HG03280 (cell line): ENCODE data around the gene ETS1.
A peak's percentile ranks its signal among the peaks of the same experiment; 100 is the strongest.

ENCODE experiments used
- ATAC-seq: cut with Tn5 transposase; IDR thresholded peaks from one replicate; pipeline ENCODE4 v1.9.1; 2021; ENCODE audit warnings: mild to moderate bottlenecking, moderate library complexity; ENCODE audit not compliant: unreplicated experiment

ETS1 gene

GRCh38 chr11:128596250-128596649 is 8.9 kb upstream of the ETS1 start:
- peak; percentile 51 for ATAC-seq

DNA sequence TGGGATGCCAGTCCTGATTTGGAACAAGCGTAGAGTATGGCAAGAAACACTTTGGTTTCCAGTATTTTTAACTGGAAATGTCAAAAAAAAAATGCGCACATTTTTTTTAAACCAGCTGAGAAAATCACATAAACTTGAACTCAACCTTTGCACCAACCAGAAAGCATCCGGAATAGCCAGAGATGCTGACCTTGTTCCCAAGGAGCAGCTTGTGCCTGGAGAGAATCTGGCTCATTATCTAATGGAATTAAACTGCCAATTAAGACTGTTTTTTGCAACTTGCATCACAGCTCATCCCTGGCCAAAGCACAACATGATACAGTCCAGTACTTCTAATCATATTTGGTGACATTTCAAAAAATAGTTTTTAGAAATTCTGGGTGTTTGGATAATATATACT is 8.4 kb upstream of the ETS1 start:
- ATAC-seq = no peak

- ATAC-seq = no peak
Observed at GRCh38 chr11:128595221-128595620, 7.9 kb upstream of the ETS1 start.

DNA sequence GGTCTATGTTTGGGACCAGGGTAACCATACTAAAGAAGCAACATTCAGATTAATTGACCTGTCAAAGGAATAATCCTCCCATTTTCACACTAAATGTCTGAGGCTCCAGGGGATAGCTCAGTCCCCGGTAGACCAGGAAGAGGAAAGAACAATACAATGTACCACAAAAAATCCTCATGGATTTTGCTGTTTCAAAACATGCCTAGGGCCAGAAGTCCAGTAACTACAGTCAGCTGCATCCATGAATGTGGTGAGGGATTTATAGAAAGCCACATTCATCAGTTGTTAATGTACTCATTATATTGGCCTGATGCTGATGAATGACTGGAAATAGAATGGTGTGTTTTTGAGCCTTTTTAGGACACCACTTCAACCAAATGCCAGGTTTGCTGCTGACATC is 6.9 kb upstream of the ETS1 start:
- ATAC-seq = no peak

DNA sequence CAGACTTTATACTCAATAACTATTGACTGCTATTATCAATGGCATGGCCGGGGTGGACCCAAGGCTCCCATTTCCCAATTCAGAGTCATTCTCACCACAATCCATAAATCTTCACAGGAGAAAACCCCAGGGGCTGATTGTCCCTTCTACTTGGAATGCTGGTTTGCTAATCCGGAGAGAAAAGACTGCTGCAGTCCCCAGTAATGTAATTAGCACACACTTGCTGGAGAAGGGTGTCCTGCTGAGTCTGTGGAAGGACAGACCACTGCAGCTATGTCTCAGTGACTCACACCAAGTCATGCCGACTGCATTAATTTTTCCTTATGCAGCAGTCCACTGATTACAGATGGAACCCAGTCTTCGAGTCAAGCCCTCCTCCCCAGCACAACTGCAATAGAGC is 5.9 kb upstream of the ETS1 start:
- ATAC-seq = no peak

GRCh38 chr11:128592454-128592853 is 5.1 kb upstream of the ETS1 start:
- ATAC-seq = no peak

- ATAC-seq = no peak
Observed at GRCh38 chr11:128590587-128590986, 3.2 kb upstream of the ETS1 start.

DNA sequence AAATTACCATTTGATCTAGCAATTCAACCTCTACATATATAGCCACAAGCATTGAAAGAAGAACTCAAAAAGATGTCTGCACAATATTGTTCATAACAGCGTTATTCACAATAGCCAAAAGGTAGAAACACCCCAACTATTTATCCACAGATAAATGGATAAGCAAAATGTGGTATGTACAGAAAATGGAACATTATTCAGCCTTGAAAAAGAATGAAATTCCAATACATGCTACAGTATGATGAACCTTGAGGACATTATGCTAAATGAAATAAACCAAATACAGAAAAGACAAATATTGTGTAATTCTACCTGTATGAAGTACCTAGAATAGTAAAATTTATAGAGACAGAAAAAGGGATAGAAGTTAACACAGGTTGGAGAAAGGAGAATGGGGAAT is 2.6 kb upstream of the ETS1 start:
- ATAC-seq = no peak

DNA sequence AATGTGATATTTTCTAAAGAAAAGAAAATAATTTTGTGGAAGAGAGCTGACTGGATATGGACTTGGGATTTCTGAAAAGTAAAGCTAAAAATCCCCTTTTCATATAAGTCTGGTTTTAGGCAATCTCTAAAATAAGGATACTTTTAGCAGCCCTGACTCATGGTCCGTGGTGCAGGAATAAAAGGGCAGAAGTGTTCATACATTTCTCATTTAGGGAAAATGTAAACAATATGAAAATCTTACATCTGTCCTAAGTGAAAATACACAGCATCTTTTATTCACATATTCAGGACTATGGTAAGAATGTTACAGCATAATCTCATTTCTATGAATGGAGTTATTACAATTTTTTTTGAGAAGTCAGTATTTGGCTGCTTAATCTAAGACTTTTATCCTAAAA is 735 bp upstream of the ETS1 start:
- ATAC-seq = no peak

DNA sequence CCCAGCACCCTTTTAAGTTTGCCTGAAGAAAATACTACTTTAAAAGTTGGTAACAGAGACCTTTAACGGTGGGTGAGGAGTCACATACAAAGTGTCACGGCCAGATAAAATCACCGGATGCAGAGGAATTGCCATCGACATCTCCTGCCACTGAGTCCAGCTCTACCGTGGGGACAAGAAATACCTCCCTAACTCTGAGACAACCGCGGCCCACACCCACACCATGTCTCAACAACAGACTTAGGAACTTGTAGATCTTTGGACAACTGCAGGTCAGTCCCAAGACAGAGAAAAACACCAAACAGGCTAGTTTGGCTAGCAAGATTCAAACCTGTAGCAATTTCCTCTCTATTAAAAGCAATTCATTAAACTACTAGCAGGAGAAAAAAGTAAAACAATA is 669 bp downstream of the ETS1 start:
- ATAC-seq = no peak

DNA sequence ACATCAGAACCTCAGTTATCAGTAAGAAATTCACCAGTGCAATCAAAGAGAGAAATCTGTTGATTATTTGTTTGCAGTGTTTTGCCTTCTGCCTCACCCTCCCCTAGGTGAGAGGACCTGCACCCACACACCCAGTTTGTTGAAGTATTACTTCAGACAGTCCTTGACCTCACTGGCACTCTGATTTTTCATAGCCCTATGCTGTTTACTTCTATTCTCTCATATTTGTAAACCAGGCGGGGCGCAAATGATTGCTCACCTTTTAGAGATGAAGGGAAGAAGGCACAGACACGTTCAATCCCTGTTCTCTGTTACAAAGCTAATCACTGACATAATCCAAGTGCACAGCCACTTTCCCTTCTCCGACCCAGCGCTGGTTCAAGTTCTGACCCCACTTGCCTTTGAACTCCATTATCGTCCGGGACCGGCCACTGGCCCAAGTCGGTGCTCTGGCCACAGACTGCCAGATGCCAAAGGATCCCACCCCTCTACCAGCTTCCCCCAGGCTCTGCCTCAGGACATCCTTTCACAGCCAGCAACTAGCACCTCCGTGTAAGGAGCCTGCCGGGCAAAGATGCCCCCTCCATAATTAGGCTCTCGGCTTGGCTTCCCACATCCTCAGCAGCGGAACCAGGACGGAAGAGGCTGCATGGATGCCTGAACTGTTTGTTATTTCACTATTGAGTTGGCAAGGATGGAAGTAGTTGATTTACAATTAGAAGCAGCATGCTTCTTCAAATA is 1.7 kb downstream of the ETS1 start:
- no peak for ATAC-seq

DNA sequence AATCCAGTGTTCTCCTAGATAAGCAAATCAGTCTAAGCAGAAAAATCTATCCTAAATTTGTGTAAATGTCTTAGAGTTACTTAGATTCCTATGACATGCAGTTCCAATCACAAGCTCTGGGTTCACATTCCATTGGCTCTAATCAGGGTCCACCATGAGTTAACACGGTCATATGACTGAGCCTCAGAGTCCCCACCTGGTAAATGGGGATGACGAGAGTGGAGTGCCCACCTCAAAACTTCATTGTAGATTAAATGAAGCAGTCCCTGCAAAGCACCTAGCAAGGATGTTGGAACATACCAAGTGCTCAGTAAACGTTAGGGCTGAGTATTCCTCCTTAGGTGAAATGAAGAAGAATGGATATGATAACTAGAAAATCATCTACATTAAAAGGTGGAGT is 3.1 kb downstream of the ETS1 start:
- ATAC-seq = no peak

DNA sequence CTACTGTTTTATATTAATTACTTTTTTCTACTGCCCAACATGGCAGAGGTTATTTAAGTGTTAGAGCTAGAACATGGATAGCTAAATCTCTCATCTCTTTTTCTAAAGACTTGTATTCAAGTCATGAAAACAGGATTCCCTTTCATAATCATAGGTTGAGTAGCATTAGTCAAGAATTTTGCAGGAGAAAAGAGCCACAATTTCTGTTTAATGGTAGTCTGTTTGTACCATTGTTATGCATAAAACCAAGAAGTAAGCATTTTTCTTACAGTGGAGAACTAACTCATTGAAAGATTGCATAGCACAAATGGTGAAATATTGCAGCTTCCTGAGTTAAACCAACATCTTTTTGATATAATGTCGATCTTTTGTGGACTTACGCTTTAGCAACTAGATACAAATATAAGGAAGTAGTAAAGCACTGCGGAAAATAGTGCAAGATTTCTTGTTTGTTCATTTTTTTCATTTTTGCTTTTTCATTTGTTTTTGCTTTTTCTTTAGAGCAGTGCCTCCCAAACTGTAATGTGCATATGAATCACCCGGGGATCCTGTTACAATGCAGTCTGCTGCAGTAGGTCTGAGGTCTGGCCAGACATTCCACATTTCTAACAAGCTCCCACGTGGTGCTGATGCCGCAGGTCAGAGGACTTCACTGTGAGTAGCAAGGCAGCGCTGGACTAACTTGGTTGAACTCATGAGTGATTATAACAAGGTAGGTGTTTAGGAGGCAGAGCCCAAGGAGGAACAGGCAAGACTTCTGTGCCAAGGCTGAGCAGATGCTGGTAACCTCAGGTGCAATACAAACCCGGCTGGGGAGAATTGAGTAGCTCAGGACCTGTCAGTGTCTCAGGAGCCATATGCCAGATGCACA is 4.6 kb downstream of the ETS1 start:
- ATAC-seq = no peak

DNA sequence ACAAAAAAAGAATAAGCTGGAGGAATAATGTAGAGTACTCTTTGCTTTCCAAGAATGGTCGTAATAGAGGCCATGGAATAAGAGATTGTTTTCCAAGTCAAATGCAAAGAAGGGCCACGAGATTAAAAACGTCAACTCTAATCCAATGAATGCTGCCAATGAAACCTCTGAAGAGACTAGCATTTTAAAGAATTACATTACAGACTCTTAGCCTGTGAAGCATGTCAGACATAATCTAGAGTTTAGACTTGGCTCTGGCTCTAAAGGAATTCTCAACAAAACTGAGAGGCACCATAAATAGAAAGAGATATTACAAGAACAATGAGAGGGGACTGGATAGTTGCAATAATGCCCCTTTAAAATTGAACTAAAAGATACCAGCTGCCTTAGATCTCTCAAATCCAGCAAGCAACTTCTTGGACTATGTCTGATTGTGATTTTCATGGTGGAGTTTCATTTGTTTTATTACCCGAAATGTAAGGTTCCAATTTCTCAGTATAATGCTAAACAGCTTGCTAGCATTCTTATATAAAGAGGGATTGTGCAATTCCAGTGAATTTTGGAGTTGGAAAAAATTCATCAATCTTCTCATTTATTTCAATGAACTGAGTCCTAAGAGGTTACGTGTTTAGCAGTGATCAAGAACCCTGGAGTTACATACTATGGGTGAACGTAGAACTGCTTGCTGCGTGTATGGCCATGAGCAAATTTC is 5.6 kb downstream of the ETS1 start:
- ATAC-seq = no peak

DNA sequence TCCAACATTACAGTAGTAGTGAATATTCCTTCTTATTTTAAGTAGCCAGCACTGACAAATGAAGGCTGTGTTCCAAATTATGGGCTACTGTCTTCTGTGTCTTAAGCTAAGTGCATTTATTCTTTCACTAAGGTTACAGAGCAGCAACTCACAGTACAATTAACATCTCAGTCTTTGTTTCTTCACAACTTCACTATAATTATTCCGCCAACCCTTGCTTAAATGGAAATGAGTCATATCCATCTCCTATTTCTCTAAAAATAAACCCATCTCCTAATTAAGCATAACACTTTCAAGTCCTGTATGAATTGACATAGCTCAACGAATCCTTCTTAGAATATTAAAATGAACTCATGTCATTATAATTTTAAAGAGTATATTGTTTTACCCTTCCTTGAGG is 6.7 kb downstream of the ETS1 start:
- no peak for ATAC-seq

DNA sequence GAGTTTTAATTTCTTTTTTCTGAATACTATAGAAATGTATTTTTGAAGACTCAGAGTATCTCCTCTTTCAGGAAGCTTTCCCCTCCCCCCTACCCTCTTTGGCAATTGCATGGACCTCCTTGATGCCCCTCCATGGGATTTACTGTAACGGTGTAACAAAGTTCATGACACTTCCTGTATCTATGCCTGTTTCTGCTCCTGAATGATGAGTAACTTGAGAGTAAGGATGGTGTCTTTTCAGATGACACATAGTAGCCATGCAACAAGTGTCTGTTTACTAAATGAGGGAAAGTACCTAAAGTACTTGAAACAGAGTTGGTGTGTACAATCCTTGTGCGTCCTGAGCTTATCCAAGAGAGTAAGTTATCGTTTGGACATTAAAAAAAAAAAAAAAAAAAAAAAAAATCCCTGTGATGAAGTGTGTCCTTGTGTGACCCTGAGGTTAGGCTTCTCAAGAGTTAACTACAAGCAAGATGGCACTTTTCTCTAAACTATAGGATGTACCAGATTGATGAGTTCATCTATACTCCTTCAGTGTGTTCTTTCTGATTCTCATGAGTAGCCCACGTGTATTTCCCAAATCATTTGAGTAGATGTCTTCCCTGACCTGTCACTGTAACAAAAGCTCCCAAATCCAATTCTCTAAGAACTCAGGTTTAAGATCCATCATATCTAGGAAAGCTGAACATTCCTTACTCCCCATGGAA is 7.4 kb downstream of the ETS1 start:
- peak; percentile 84 for ATAC-seq

GRCh38 chr11:128576555-128576954 is 10.8 kb downstream of the ETS1 start:
- ATAC-seq = no peak

DNA sequence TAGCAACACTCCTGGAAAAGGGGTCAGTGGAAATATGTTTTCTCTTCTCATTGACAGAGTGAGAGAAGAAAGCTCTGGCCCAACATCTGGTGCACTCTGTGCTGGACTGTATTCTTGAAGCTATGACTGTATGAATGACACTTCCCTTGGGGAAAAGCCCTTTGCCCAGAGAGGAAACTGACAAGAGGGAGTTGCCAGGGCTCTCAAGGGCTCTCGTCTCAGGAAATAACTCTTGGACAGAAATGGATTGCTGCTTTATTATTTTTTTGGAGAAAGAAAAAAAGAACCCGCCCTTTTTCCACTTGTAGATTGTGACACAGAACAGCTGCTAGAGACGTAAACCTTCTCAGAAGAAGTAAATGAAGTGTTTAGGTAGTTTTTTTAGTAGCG is 11.4 kb downstream of the ETS1 start:
- ATAC-seq = no peak

DNA sequence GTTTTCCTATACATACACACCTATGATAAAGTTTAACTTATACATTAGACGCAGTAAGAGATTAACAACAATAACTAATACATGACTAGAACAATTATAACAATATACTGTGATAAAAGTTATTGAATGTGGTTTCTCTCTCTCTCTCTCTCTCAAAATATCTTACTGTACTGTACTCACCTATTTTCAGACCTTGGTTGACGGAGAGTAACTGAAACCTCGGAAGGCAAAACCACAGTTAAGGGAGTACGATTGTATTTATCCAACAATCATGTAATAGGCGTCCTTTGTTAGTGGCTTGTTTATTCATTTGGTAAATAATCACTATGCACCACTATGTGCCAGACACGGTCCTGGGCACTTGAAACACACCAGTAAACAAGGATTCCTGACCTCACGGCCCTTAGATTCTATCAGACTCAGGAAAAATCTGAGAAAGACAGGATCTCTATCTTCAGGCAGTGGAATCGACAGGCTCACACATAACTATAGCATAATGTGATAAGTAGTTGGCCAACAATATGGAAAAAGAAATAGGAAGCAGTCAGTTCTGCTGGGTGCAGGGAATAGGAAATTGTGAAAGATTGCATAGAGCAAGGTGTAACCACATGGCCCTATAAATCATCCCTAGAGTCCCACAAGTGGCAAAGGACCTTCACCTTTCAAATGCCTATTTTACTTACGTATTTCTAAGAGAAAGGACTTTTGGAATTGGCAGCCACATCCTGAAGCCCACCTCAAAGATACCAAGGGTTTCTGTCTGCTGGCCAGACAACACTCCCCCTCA is 12.0 kb downstream of the ETS1 start:
- ATAC-seq = no peak

DNA sequence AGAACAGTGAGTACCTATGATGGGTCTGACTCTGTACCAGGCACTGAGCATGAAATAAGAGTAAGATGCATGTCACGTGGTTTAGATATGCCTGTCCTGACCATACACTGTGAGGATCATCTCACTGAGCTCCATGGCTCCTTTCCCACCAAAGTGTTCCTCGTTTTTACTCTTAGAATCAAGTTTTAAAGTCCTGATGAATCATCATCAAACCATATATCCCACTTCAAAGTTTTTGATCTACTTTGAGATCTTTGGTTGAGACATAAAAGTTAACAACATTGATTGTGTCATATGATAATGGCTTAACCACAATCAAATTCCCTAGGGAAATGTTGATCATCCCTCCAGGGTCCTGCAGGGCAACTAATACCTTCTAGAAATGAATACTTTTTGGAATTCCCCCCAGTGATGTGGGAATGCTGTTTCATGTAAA is 12.8 kb downstream of the ETS1 start:
- ATAC-seq = no peak
